ENCODE results near the gene TMEM25. TPM values are rescaled to one million over a fixed set of nuclear protein-coding genes. Genes with fewer than 3 reads are reported as not detected.

TMEM25 gene
- total and polyA plus RNA-seq, 3 donors from 2014 or later: 16.4 to 46.8 (median 33.1) TPM

GRCh38 chr11:118491041-118491440 is 40.0 kb upstream of the TMEM25 start:
- Histone ChIP-seq H3K4me3 (no peak overlapping the region), H3K4me1 (no peaks in the 10 kb centered on the region), H3K27me3 (no peaks in the 10 kb centered on the region), H3K27ac (no peak overlapping the region), H3K36me3 (ENCODE audit: low read depth, missing control alignments) (no peaks in the 10 kb centered on the region), H3K9me3 (no peaks in the 10 kb centered on the region)
- intact Hi-C loops (cut with DNase I; ENCODE audit: low total_unique reads): loop anchor here (10.0 kb wide), 1 partner anchor 86 kb away; the partner anchor contains the start of gene ATP5MG
- DNase-seq: no peak
- TF ChIP-seq CTCF (IDR thresholded peaks at IDR 0.05) (no peak), POLR2A (IDR thresholded peaks at IDR 0.05) (no peak)
- WGBS, 2 donors: 86 to 89% methylated on average over 4 of the region's 4 CpGs

- Histone ChIP-seq H3K27ac (no peak overlapping the region), H3K27me3 (no peaks in the 10 kb centered on the region), H3K36me3 (ENCODE audit: low read depth, missing control alignments) (no peaks in the 10 kb centered on the region), H3K4me1 (no peaks in the 10 kb centered on the region), H3K4me3 (no peak overlapping the region), H3K9me3 (no peaks in the 10 kb centered on the region)
- TF ChIP-seq CTCF (IDR thresholded peaks at IDR 0.05) (no peak), POLR2A (IDR thresholded peaks at IDR 0.05) (no peak)
- DNase-seq: no peak
- WGBS, 2 donors: 90 to 93% methylated on average over 4 of the region's 4 CpGs
- intact Hi-C loops (cut with DNase I; ENCODE audit: low total_unique reads): loop anchor here (10.0 kb wide), 1 partner anchor 93 kb away; the partner anchor contains the start of gene ATP5MG
These were observed 33.2 kb upstream of the TMEM25 start for GRCh38 chr11:118497831-118498230.

GRCh38 chr11:118503216-118503615 is 27.8 kb upstream of the TMEM25 start:
- no peaks in the 10 kb centered on the region for H3K9me3 ChIP-seq
- H3K4me1 ChIP-seq: peaks cover 18% of the 10 kb centered on the region
- H3K27ac ChIP-seq: no peak overlapping the region
- no peaks in the 10 kb centered on the region for H3K36me3 ChIP-seq (ENCODE audit: low read depth, missing control alignments)
- peak; percentile 56 for DNase-seq
- H3K4me3 ChIP-seq: no peak overlapping the region
- no peaks in the 10 kb centered on the region for H3K27me3 ChIP-seq
- TF ChIP-seq CTCF (IDR thresholded peaks at IDR 0.05) (no peak), POLR2A (IDR thresholded peaks at IDR 0.05) (no peak)
- WGBS, 2 donors: 55 to 66% methylated on average over 3 of the region's 3 CpGs
- intact Hi-C loops (cut with DNase I; ENCODE audit: low total_unique reads): no loop called here

GRCh38 chr11:118511601-118512000 is 19.4 kb upstream of the TMEM25 start:
- Histone ChIP-seq H3K36me3 (ENCODE audit: low read depth, missing control alignments) (no peaks in the 10 kb centered on the region), H3K9me3 (no peaks in the 10 kb centered on the region)
- WGBS, 2 donors: 88 to 92% methylated on average over 5 of the region's 5 CpGs

More at GRCh38 chr11:118511601-118512000, 19.4 kb upstream of the TMEM25 start:
- TF ChIP-seq POLR2A (IDR thresholded peaks at IDR 0.05) (no peak), CTCF (IDR thresholded peaks at IDR 0.05) (no peak)
- intact Hi-C loops (cut with DNase I; ENCODE audit: low total_unique reads): no loop called here
- Histone ChIP-seq H3K27ac (no peak overlapping the region), H3K27me3 (no peaks in the 10 kb centered on the region), H3K4me1 (peaks cover 3% of the 10 kb centered on the region), H3K4me3 (no peak overlapping the region)
- no peak for DNase-seq

Data from testis (tissue), 3 donors.